ENCODE measurements around the gene DCTN1.

DNA sequence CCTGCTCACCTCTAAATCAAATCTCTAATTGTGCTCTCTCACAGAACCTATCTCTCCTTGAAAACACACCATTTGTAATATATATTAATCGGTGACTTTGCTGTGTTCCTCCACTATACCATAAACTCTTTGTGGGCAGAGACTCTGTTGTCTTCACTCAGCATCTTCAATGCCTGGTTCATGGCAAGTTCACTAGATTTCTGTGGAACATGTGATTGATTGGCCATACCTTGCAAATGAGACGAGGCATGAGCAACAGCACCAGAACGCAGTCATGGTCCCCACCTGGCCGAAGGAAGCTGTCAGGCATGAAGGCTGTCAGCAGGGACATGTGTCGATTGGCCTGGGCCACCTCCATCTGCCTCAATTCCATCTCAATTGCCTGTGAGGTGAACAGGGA is 11.6 kb downstream of the DCTN1 start:
- no peak for TF ChIP-seq POLR2A (IDR thresholded peaks at IDR 0.05; ENCODE audit: low read depth, low read length)
- TF ChIP-seq POLR2AphosphoS5 (IDR thresholded peaks at IDR 0.05; ENCODE audit: low read depth, low read length), result no peak
